Left ventricle myocardium inferior (tissue), 1 donor: Measurements from ENCODE around the gene SMC6. TPM values are rescaled to one million over a fixed set of nuclear protein-coding genes. Genes with fewer than 3 reads are reported as not detected.

Source experiments
- DNase-seq: peaks from one replicate; pipeline ENCODE4 v3.0.0-alpha.2; 2020
- H3K27ac ChIP-seq: fragments of 200-600 bp; replicated peaks from 2 replicates; pipeline ENCODE4 v1.8.0; 2021
- H3K27me3 ChIP-seq: fragments of 200-600 bp; 2 replicates; pipeline ENCODE4 v1.8.0; 2021; ENCODE audit warnings: low read depth
- H3K36me3 ChIP-seq: fragments of 200-600 bp; 2 replicates; pipeline ENCODE4 v1.8.0; 2021
- H3K4me1 ChIP-seq: fragments of 200-600 bp; 2 replicates; pipeline ENCODE4 v1.8.0; 2021
- H3K4me3 ChIP-seq: fragments of 200-600 bp; 2 replicates; pipeline ENCODE4 v1.8.0; 2021; ENCODE audit warnings: mild to moderate bottlenecking, moderate library complexity
- H3K9me3 ChIP-seq: fragments of 200-600 bp; replicated peaks from 2 replicates; pipeline ENCODE4 v1.8.0; 2021
- CTCF ChIP-seq: fragments of 200-600 bp; IDR thresholded peaks from 2 replicates; pipeline ENCODE4 v1.8.0; 2021; ENCODE audit warnings: antibody characterized with exemption, mild to moderate bottlenecking, borderline replicate concordance
- intact Hi-C: fragments of 100-400 bp; cut with micrococcal nuclease; formaldehyde crosslinking; loops from one replicate; pipeline ENCODE4 v1.11.0; 2022
- total RNA-seq: library from RNA; stranded (reverse); fragmentation: NEBNext Ultra II Directional; extraction: Animal tissue kit (Norgen Biotek cat#: 25700); gene quantifications from one replicate; pipeline ENCODE4 v1.2.1, GENCODE V29; 2021
- donor health status: DM: no; HTN: yes; CAD: no; lungs with severe emphysema.

The SMC6 gene
- total RNA-seq, 1 donor from 2014 or later, result 13.3 TPM

- Histone ChIP-seq H3K4me3 (no peak overlapping the region), H3K9me3 (no peaks in the 10 kb centered on the region), H3K4me1 (peaks cover 9% of the 10 kb centered on the region), H3K27me3 (no peaks in the 10 kb centered on the region), H3K27ac (no peak overlapping the region), H3K36me3 (no peaks in the 10 kb centered on the region)
- intact Hi-C loops, result no loop called here
- DNase-seq, result no peak
- no peak for TF ChIP-seq CTCF
Measured at GRCh38 chr2:17791121-17791816, 37.7 kb upstream of the SMC6 start.

- Histone ChIP-seq H3K9me3 (no peaks in the 10 kb centered on the region), H3K27ac (no peak overlapping the region), H3K4me3 (no peak overlapping the region), H3K27me3 (no peaks in the 10 kb centered on the region), H3K4me1 (peaks cover 9% of the 10 kb centered on the region), H3K36me3 (no peaks in the 10 kb centered on the region)
- DNase-seq, result no peak
- intact Hi-C loops, result no loop called here
- no peak for TF ChIP-seq CTCF
Measured at GRCh38 chr2:17790536-17790935, 36.9 kb upstream of the SMC6 start.

GRCh38 chr2:17788773-17789172, 35.2 kb upstream of the SMC6 start:
- Histone ChIP-seq H3K4me3 (no peak overlapping the region), H3K9me3 (no peaks in the 10 kb centered on the region), H3K36me3 (no peaks in the 10 kb centered on the region), H3K27me3 (no peaks in the 10 kb centered on the region), H3K27ac (no peak overlapping the region), H3K4me1 (peaks cover 6% of the 10 kb centered on the region)
- no peak for TF ChIP-seq CTCF
- intact Hi-C loops, result no loop called here
- no peak for DNase-seq

GRCh38 chr2:17786727-17787126, 33.1 kb upstream of the SMC6 start:
- no peak for TF ChIP-seq CTCF
- Histone ChIP-seq H3K27me3 (no peaks in the 10 kb centered on the region), H3K9me3 (no peaks in the 10 kb centered on the region), H3K4me1 (peaks cover 2% of the 10 kb centered on the region), H3K27ac (no peak overlapping the region), H3K36me3 (no peaks in the 10 kb centered on the region), H3K4me3 (no peak overlapping the region)
- intact Hi-C loops, result no loop called here
- DNase-seq, result no peak

GRCh38 chr2:17781482-17781881, 27.9 kb upstream of the SMC6 start:
- intact Hi-C loops, result no loop called here
- H3K27me3 ChIP-seq, result no peaks in the 10 kb centered on the region
- no peak overlapping the region for H3K27ac ChIP-seq

More at GRCh38 chr2:17781482-17781881, 27.9 kb upstream of the SMC6 start:
- H3K9me3 ChIP-seq, result no peaks in the 10 kb centered on the region
- no peak for TF ChIP-seq CTCF
- DNase-seq, result no peak
- no peak overlapping the region for H3K4me3 ChIP-seq
- H3K4me1 ChIP-seq, result no peaks in the 10 kb centered on the region
- peaks cover 24% of the 10 kb centered on the region for H3K36me3 ChIP-seq
